ENCODE measurements around the gene PPID. TPM values are rescaled to one million over a fixed set of nuclear protein-coding genes. Genes with fewer than 3 reads are reported as not detected.

Gene PPID
- polyA plus RNA-seq, 1 donor from 2014 or later: 65.2 TPM

GRCh38 chr4:158667651-158668198, 55.5 kb downstream of the PPID start:
- Histone ChIP-seq H3K27me3 (ENCODE audit: insufficient read depth, low read depth, low read length) (no peaks in the 10 kb centered on the region), H3K9me3 (ENCODE audit: low read length) (no peaks in the 10 kb centered on the region), H3K79me2 (replicated peaks; ENCODE audit: insufficient read depth, low read length) (peaks cover 36% of the 10 kb centered on the region), H3K9me2 (ENCODE audit: insufficient read depth, low read length) (no peaks in the 10 kb centered on the region), H3K4me3 (ENCODE audit: low read length) (no peak overlapping the region), H4K20me1 (ENCODE audit: insufficient read depth) (no peaks in the 10 kb centered on the region), H3K36me3 (ENCODE audit: insufficient read depth, low read length) (no peaks in the 10 kb centered on the region), H3F3A (ENCODE audit: insufficient read depth, low read length, poor library complexity, severe bottlenecking) (no peaks in the 10 kb centered on the region), H3K4me2 (ENCODE audit: low read length) (no peak overlapping the region), H3K27ac (ENCODE audit: low read length) (no peak overlapping the region), H3K9ac (ENCODE audit: low read length) (no peak overlapping the region), H2AFZ (ENCODE audit: low read depth, low read length) (no peak overlapping the region)
- no peak for TF ChIP-seq MXI1 (conservative IDR thresholded peaks at IDR 0.05; ENCODE audit: poor library complexity, severe bottlenecking)
- TF ChIP-seq POLR2AphosphoS5 (IDR thresholded peaks at IDR 0.05): no peak
- TF ChIP-seq SMC3 (conservative IDR thresholded peaks at IDR 0.05; ENCODE audit: poor library complexity): peak; percentile 46
- no peak for TF ChIP-seq EZH2 (IDR thresholded peaks at IDR 0.05; ENCODE audit: borderline replicate concordance, insufficient read depth, low read length, poor library complexity, severe bottlenecking)
- no peak for TF ChIP-seq REST (IDR thresholded peaks at IDR 0.05; ENCODE audit: borderline replicate concordance)
- no peak for TF ChIP-seq TAF1 (IDR thresholded peaks at IDR 0.05; ENCODE audit: low read depth)
- peak; percentile 47 for TF ChIP-seq CTCF (IDR thresholded peaks at IDR 0.05; ENCODE audit: poor library complexity, severe bottlenecking)
- peak; percentile 21 for TF ChIP-seq RAD21 (conservative IDR thresholded peaks at IDR 0.05)
- TF ChIP-seq EP300 (conservative IDR thresholded peaks at IDR 0.05; ENCODE audit: poor library complexity, severe bottlenecking): no peak

- H3K27ac ChIP-seq (ENCODE audit: low read length): no peak overlapping the region
- no peaks in the 10 kb centered on the region for H3K36me3 ChIP-seq (ENCODE audit: insufficient read depth, low read length)
- H3K4me2 ChIP-seq (ENCODE audit: low read length): no peak overlapping the region
- H2AFZ ChIP-seq (ENCODE audit: low read depth, low read length): no peak overlapping the region
- H3K9me2 ChIP-seq (ENCODE audit: insufficient read depth, low read length): no peaks in the 10 kb centered on the region
- H3K4me3 ChIP-seq (ENCODE audit: low read length): no peak overlapping the region
- H3F3A ChIP-seq (ENCODE audit: insufficient read depth, low read length, poor library complexity, severe bottlenecking): no peaks in the 10 kb centered on the region
- no peak for TF ChIP-seq SMC3 (conservative IDR thresholded peaks at IDR 0.05; ENCODE audit: poor library complexity)
- no peak for TF ChIP-seq TAF1 (IDR thresholded peaks at IDR 0.05; ENCODE audit: low read depth)
- TF ChIP-seq RAD21 (conservative IDR thresholded peaks at IDR 0.05): no peak
- no peak for TF ChIP-seq MXI1 (conservative IDR thresholded peaks at IDR 0.05; ENCODE audit: poor library complexity, severe bottlenecking)
- TF ChIP-seq POLR2AphosphoS5 (IDR thresholded peaks at IDR 0.05): no peak
- no peak for TF ChIP-seq EZH2 (IDR thresholded peaks at IDR 0.05; ENCODE audit: borderline replicate concordance, insufficient read depth, low read length, poor library complexity, severe bottlenecking)
- TF ChIP-seq REST (IDR thresholded peaks at IDR 0.05; ENCODE audit: borderline replicate concordance): no peak
- TF ChIP-seq CTCF (IDR thresholded peaks at IDR 0.05; ENCODE audit: poor library complexity, severe bottlenecking): no peak
- H3K9me3 ChIP-seq (ENCODE audit: low read length): no peaks in the 10 kb centered on the region
- H3K79me2 ChIP-seq (replicated peaks; ENCODE audit: insufficient read depth, low read length): peaks cover 36% of the 10 kb centered on the region
- no peaks in the 10 kb centered on the region for H3K27me3 ChIP-seq (ENCODE audit: insufficient read depth, low read depth, low read length)
- H3K9ac ChIP-seq (ENCODE audit: low read length): no peak overlapping the region
- no peaks in the 10 kb centered on the region for H4K20me1 ChIP-seq (ENCODE audit: insufficient read depth)
Observed at GRCh38 chr4:158666892-158667291, 56.3 kb downstream of the PPID start.

Data from neural cell (in vitro differentiated cells).